Glutamatergic neuron (in vitro differentiated cells): ENCODE results near the gene RAD21L1. TPM values are rescaled to one million over a fixed set of nuclear protein-coding genes. Genes with fewer than 3 reads are reported as not detected.

ENCODE experiments used
- DNase-seq: peaks from one replicate; pipeline ENCODE4 v3.0.0; 2022
- H3K27ac Mint-ChIP-seq: one replicate; pipeline ENCODE4 v1.8.0; 2020; ENCODE audit warnings: mild to moderate bottlenecking, mixed read lengths, inconsistent platforms; ENCODE audit not compliant: unreplicated experiment
- H3K27me3 Mint-ChIP-seq: one replicate; pipeline ENCODE4 v1.8.0; 2020; ENCODE audit warnings: mild to moderate bottlenecking, moderate library complexity, mixed read lengths, inconsistent platforms; ENCODE audit not compliant: unreplicated experiment
- H3K36me3 Mint-ChIP-seq: one replicate; pipeline ENCODE4 v1.8.0; 2020; ENCODE audit warnings: mild to moderate bottlenecking, mixed read lengths, inconsistent platforms; ENCODE audit not compliant: unreplicated experiment
- H3K4me1 Mint-ChIP-seq: one replicate; pipeline ENCODE4 v1.8.0; 2020; ENCODE audit warnings: mild to moderate bottlenecking, low read depth, mixed read lengths, inconsistent platforms; ENCODE audit not compliant: unreplicated experiment
- H3K4me3 Mint-ChIP-seq: one replicate; pipeline ENCODE4 v1.8.0; 2020; ENCODE audit warnings: mild to moderate bottlenecking, mixed read lengths, inconsistent platforms; ENCODE audit not compliant: unreplicated experiment
- H3K9me3 Mint-ChIP-seq: one replicate; pipeline ENCODE4 v1.8.0; 2020; ENCODE audit warnings: mild to moderate bottlenecking, moderate library complexity, mixed read lengths, inconsistent platforms; ENCODE audit not compliant: unreplicated experiment
- total RNA-seq: library from RNA; stranded (reverse); fragmentation: NEBNext Ultra II Directional; extraction: Animal tissue kit (Norgen Biotek cat#: 25700); gene quantifications from one replicate; pipeline ENCODE4 v1.2.1, GENCODE V29; 2021; ENCODE audit not compliant: unreplicated experiment
- TF ChIP-seq, protein P1 (sequence below): fragments of 200-600 bp; sonication (generic); IDR thresholded peaks from one replicate; pipeline ENCODE4 v1.5.0; 2021; ENCODE audit not compliant: partially characterized antibody, unreplicated experiment

The RAD21L1 gene
- total RNA-seq, 1 donor from 2014 or later = not detected

DNA sequence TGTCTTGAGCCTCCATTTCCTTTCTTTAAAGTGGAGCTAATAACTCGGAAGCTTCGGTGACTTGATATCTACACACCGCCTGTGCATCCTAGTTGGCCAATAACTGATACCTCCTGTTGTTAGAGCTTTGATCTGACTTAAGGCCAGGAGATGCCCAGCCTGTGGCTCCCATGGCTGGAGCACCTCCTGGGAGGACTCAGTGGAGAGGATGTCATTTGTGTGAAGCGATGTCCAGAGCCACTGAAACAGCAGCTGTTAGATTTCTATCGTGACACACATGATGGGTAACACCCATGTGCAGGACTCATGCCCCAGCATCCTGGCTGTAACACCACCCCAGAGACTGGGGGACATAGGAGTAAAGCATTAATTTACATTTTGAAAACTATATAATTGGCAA lies 72.3 kb downstream of the RAD21L1 start:
- Mint-ChIP-seq H3K4me3 (no peak overlapping the region), H3K9me3 (peaks cover 4% of the 10 kb centered on the region), H3K27ac (no peak overlapping the region)

DNA sequence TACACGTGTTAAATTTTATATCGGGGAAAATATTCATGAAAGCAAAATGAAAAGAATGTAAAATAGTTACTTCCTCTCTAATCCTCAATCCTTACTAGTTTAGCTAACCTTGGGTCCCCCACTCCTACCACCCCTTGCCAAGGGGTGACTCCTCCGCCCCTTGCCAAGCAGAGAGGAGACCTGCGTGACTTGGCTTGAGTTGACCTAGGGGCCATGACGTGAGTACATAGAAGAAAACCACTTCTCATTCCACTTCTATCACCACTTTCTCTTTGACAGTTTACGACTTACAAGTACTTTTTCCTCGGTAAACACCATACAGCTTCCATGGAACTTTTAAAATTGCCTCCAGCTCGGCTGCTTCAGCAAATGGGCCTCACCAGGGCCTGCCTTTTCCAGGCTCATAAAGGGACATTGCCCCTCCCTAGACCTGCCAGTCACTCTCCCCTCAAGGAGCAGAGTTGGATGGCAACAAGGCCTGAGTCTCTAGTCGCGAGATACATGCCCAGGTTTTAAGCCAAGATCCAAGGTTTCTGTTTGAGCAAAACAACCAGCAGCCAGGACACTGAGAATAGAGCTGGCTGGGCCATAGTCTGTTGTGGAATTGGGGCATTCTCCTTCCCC lies 73.2 kb downstream of the RAD21L1 start:
- TF ChIP-seq, protein P1, sequence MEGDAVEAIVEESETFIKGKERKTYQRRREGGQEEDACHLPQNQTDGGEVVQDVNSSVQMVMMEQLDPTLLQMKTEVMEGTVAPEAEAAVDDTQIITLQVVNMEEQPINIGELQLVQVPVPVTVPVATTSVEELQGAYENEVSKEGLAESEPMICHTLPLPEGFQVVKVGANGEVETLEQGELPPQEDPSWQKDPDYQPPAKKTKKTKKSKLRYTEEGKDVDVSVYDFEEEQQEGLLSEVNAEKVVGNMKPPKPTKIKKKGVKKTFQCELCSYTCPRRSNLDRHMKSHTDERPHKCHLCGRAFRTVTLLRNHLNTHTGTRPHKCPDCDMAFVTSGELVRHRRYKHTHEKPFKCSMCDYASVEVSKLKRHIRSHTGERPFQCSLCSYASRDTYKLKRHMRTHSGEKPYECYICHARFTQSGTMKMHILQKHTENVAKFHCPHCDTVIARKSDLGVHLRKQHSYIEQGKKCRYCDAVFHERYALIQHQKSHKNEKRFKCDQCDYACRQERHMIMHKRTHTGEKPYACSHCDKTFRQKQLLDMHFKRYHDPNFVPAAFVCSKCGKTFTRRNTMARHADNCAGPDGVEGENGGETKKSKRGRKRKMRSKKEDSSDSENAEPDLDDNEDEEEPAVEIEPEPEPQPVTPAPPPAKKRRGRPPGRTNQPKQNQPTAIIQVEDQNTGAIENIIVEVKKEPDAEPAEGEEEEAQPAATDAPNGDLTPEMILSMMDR = no peak

More for the DNA sequence above, 72.3 kb downstream of the RAD21L1 start:
- no peaks in the 10 kb centered on the region for H3K4me1 Mint-ChIP-seq
- TF ChIP-seq, protein P1 = no peak
- no peak for DNase-seq
- peaks cover 7% of the 10 kb centered on the region for H3K27me3 Mint-ChIP-seq
- no peaks in the 10 kb centered on the region for H3K36me3 Mint-ChIP-seq

DNA sequence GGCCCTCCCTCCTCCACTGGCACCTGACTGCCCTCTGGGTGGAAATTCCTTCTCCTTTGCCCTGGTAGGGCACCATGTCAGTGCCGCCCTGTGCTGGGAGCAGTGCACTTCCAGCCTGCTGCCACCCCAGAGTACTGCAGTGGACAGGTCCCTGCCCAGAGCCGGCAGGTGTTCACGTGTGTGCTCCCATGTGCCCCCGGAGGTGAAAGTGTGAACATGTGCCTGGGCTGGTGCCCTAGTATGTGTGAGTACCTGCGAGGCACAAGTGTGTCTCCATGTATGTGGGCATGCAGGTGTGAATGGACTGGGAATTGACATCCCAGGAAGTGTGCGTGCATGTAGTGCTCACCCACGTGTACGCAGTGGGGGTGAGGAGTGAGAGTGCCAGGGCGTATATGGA lies 73.7 kb downstream of the RAD21L1 start:
- peaks cover 7% of the 10 kb centered on the region for H3K27me3 Mint-ChIP-seq
- H3K36me3 Mint-ChIP-seq = peaks cover 6% of the 10 kb centered on the region
- H3K27ac Mint-ChIP-seq = no peak overlapping the region
- DNase-seq = no peak
- no peaks in the 10 kb centered on the region for H3K4me1 Mint-ChIP-seq
- TF ChIP-seq, protein P1 = peak; percentile 20
- H3K4me3 Mint-ChIP-seq = no peak overlapping the region
- H3K9me3 Mint-ChIP-seq = peaks cover 4% of the 10 kb centered on the region

More for the DNA sequence above, 73.2 kb downstream of the RAD21L1 start:
- no peak for DNase-seq
- H3K9me3 Mint-ChIP-seq = peaks cover 4% of the 10 kb centered on the region
- H3K4me3 Mint-ChIP-seq = no peak overlapping the region
- H3K36me3 Mint-ChIP-seq = peaks cover 3% of the 10 kb centered on the region
- no peak overlapping the region for H3K27ac Mint-ChIP-seq
- peaks cover 7% of the 10 kb centered on the region for H3K27me3 Mint-ChIP-seq
- H3K4me1 Mint-ChIP-seq = no peaks in the 10 kb centered on the region

DNA sequence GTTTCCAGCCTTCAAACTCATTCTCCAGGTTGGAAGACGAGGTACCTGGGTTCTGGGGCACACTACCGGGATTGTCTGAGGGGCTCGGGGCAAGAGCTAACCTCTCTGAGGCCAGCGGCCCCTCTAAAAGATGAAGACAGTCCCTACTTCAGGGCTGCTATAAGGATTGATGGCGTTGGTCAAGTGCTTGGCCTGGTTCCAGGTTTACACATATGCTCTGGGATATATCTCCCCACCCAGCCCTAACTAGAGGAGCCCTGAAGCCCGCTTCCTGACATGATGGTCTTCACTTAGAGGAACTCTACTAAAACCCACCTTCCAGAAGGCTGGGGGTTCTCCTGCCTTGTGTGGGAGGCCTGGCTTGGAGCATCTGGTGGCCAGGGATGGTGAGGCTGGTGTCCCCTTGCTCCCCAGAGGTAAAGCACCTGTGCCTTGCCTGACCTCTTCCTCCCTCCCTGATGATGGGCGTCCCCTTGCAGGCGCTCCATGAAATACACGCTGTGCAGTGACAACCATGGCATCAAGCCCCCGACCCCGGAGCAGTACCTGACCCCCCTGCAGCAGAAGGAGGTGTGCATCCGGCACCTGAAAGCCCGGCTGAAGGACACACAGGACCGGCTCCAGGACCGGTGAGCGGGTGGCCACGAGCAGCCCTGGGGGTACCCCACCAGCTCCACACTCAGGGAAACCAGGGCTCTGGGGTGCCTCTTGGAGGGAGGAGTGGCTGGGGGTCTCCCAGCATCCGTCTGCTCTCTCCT lies 74.4 kb downstream of the RAD21L1 start:
- H3K27ac Mint-ChIP-seq = no peak overlapping the region
- H3K36me3 Mint-ChIP-seq = peaks cover 6% of the 10 kb centered on the region
- no peaks in the 10 kb centered on the region for H3K4me1 Mint-ChIP-seq
- peaks cover 6% of the 10 kb centered on the region for H3K9me3 Mint-ChIP-seq
- no peak for DNase-seq
- TF ChIP-seq, protein P1 = no peak
- no peak overlapping the region for H3K4me3 Mint-ChIP-seq
- H3K27me3 Mint-ChIP-seq = peaks cover 7% of the 10 kb centered on the region

DNA sequence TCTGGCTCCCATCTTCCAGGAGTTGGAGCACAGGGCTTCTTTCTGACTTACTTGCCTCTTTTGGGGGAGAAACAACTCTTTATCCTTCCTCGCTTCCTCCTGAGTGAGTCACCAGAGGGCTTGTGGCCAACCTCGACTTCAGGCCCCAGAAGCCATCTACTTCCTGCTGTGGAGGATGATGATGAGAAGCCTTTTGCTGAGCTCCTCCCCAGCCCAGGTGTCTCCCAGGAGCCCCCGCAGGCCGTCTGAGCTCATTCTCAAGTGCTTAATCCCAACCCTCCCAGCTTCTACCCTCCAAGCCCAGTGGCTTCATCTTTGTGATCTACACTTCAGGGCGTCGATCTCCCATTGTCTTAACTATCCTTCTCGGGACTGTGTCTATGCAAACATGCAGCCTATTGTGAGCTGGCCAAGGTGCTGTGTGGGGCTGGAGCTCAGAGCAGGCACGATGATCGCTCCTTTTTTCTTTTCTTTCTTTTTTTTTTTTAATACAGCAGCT lies 75.2 kb downstream of the RAD21L1 start:
- peak overlapping the region; percentile 55 for H3K27ac Mint-ChIP-seq
- peaks cover 7% of the 10 kb centered on the region for H3K27me3 Mint-ChIP-seq
- H3K4me3 Mint-ChIP-seq = no peak overlapping the region
- no peak for DNase-seq
- H3K9me3 Mint-ChIP-seq = peaks cover 6% of the 10 kb centered on the region
- TF ChIP-seq, protein P1 = no peak
- H3K4me1 Mint-ChIP-seq = no peaks in the 10 kb centered on the region
- peaks cover 6% of the 10 kb centered on the region for H3K36me3 Mint-ChIP-seq
